Upper lobe of left lung (tissue), 6 donors: Measurements from ENCODE around the gene ADGRF1. TPM values are rescaled to one million over a fixed set of nuclear protein-coding genes. Genes with fewer than 3 reads are reported as not detected.
A peak's percentile ranks its signal among the peaks of the same experiment; 100 is the strongest.

Experiments
- ATAC-seq, 2 donors: fragments of 200-7000 bp; cut with Tn5 transposase; one replicate each; pipeline ENCODE4 v1.9.1; 2022; ENCODE audit warnings: mild to moderate bottlenecking in 2 of 2, moderate library complexity in 2 of 2; ENCODE audit not compliant: low FRiP score in 2 of 2
- DNase-seq, 2 donors: peaks; one replicate each; pipeline ENCODE4 v3.0.0-alpha.2; 2019 to 2020
- H3K27ac ChIP-seq, 4 donors: fragments of 200-600 bp; sonication (generic); one replicate each; pipeline ENCODE4 v1.5.1; 2016 to 2019
- H3K27me3 ChIP-seq, 4 donors: fragments of 200-600 bp; sonication (generic); one replicate each; pipeline ENCODE4 v1.5.1; 2017 to 2019
- H3K36me3 ChIP-seq, 4 donors: fragments of 200-600 bp; sonication (generic); one replicate each; pipeline ENCODE4 v1.5.1; 2016 to 2019
- H3K4me1 ChIP-seq, 4 donors: fragments of 200-600 bp; sonication (generic); one replicate each; pipeline ENCODE4 v1.5.1; 2018 to 2019
- H3K4me3 ChIP-seq, 4 donors: fragments of 200-600 bp; sonication (generic); one replicate each; pipeline ENCODE4 v1.5.1; 2017 to 2019; ENCODE audit warnings: mild to moderate bottlenecking in 2 of 4, moderate library complexity in 1 of 4
- H3K9me3 ChIP-seq, 4 donors: fragments of 200-600 bp; sonication (generic); one replicate each; pipeline ENCODE4 v1.5.1; 2018 to 2019
- EP300 ChIP-seq, 4 donors: sonication (generic); formaldehyde crosslinking; IDR thresholded peaks; one replicate each; pipeline ENCODE4 v1.5.1; 2017; ENCODE audit warnings: antibody characterized with exemption in 4 of 4, control low read depth in 2 of 4
- POLR2A ChIP-seq, 4 donors: fragments of 450-650 bp; IDR thresholded peaks; one replicate each; pipeline ENCODE4 v1.5.1; 2016 to 2017; ENCODE audit warnings: antibody characterized with exemption in 4 of 4, mild to moderate bottlenecking in 2 of 4
- POLR2AphosphoS5 ChIP-seq, 2 donors: sonication (generic); formaldehyde crosslinking; IDR thresholded peaks; one replicate each; pipeline ENCODE4 v1.5.1; 2017; ENCODE audit warnings: antibody characterized with exemption in 2 of 2
- WGBS, 2 donors: methylation state at CpG; one replicate each; pipeline ENCODE4 v1.1.5; 2017 to 2018; 5-methylcytosine and 5-hydroxymethylcytosine counted together
- total RNA-seq, 6 donors: library from RNA; depleted of rRNA in 4 of 6; stranded (reverse); fragments of >200 nt in 4 of 6; gene quantifications; one replicate each; pipeline versions ENCODE4 v1.1.0 to v1.2.1, GENCODE V29; 2016 to 2021
- TF ChIP-seq, protein P1 (sequence below), 6 experiments: fragments of 450-650 bp in 4 of 6; fragments of 200-600 bp in 2 of 6; sonication (generic) in 2 of 6; IDR thresholded peaks; one replicate each; pipeline ENCODE4 v1.5.1; 2016 to 2019; ENCODE audit warnings: antibody characterized with exemption in 6 of 6
- donor health status: DM: no; HTN: no; CAD: no; lungs with moderate emphysema.
- donor health status: DM: no; HTN: yes; CAD: no; lungs with severe emphysema.

Gene ADGRF1
- total RNA-seq, 6 donors from 2014 or later, result 2.3 to 10.3 (median 7.5) TPM

DNA sequence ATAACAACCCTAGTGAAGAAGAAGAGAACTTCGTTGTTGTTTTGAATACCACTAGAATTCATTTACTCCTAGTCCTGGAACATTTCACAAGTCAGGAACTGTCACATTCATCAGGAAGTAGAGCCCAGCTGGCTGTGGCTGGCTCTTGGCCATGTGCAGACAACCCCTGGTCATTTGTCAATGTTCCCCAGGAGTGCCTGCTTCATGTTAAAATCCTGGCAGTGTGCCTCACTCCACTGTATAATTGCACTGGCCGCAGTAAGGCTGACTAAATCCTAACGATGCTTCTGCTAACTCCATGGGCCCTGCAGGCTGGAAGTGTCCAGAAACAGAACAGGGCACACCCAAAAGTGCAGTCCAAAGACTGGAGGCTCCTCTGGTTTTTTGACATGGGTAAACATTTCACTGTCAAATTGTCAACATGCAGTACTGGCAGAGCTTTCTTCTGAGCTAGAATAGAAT is 41.5 kb upstream of the ADGRF1 start:
- ATAC-seq (peak; percentile 90 to 94), DNase-seq (peak in 1 of 2 donors; percentile 92)
- no peaks in the 10 kb centered on the region for H3K9me3 ChIP-seq
- peak in 1 of 4 donors; percentile 79 for TF ChIP-seq EP300 (IDR thresholded peaks at IDR 0.05)
- peak; percentile 85 to 86 for TF ChIP-seq POLR2AphosphoS5 (IDR thresholded peaks at IDR 0.05)
- TF ChIP-seq, protein P1, sequence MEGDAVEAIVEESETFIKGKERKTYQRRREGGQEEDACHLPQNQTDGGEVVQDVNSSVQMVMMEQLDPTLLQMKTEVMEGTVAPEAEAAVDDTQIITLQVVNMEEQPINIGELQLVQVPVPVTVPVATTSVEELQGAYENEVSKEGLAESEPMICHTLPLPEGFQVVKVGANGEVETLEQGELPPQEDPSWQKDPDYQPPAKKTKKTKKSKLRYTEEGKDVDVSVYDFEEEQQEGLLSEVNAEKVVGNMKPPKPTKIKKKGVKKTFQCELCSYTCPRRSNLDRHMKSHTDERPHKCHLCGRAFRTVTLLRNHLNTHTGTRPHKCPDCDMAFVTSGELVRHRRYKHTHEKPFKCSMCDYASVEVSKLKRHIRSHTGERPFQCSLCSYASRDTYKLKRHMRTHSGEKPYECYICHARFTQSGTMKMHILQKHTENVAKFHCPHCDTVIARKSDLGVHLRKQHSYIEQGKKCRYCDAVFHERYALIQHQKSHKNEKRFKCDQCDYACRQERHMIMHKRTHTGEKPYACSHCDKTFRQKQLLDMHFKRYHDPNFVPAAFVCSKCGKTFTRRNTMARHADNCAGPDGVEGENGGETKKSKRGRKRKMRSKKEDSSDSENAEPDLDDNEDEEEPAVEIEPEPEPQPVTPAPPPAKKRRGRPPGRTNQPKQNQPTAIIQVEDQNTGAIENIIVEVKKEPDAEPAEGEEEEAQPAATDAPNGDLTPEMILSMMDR (IDR thresholded peaks at IDR 0.05), result no peak
- peak in 1 of 4 donors; percentile 16 for TF ChIP-seq POLR2A (IDR thresholded peaks at IDR 0.05)
- H3K27me3 ChIP-seq, result no peaks in the 10 kb centered on the region
- peaks cover 9 to 18% (median 12%) of the 10 kb centered on the region in 4 donors for H3K4me1 ChIP-seq
- H3K36me3 ChIP-seq, result no peaks in the 10 kb centered on the region
- H3K4me3 ChIP-seq, result no peak overlapping the region
- H3K27ac ChIP-seq, result peak overlapping the region in 3 of 4 donors; percentile 35 to 52 (median 44)
- WGBS, 2 donors, result 0 to 4% methylated on average over 1 to 3 of the region's 3 CpGs

DNA sequence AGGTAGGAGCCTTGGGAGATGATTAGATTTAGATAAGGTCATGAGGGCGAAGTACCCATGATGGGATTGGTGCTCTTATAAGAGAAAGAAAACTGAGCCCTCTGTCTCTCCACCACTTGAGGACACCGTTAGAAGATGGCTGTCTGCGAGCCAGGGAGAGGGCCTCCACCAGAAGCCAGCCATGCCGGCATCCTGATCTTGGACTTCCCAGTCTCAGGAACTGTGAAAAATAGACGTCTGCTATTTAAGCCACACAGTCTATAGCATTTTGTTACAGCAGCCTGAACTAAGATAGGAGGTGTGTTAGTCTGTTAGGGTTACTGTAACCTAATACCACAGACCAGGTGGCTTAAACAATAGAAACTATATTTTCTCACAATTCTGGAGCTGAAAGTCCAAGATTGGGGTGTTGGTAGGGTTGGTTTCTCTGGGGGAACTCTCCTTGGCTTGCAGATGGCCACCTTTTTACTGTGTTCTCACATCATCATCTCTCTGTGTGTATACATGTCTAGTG is 38.0 kb upstream of the ADGRF1 start:
- Histone ChIP-seq H3K36me3 (no peaks in the 10 kb centered on the region), H3K4me3 (no peak overlapping the region), H3K27me3 (no peaks in the 10 kb centered on the region), H3K4me1 (peaks cover 23 to 35% (median 27%) of the 10 kb centered on the region in 4 donors), H3K27ac (no peak overlapping the region), H3K9me3 (no peaks in the 10 kb centered on the region)
- 89 to 95% methylated on average over 5 of the region's 5 CpGs for WGBS, 2 donors
- no peak for ATAC-seq
- TF ChIP-seq POLR2A (IDR thresholded peaks at IDR 0.05) (no peak), EP300 (IDR thresholded peaks at IDR 0.05) (no peak), POLR2AphosphoS5 (IDR thresholded peaks at IDR 0.05) (no peak)
- TF ChIP-seq, protein P1 (IDR thresholded peaks at IDR 0.05), result no peak
- DNase-seq, result no peak

DNA sequence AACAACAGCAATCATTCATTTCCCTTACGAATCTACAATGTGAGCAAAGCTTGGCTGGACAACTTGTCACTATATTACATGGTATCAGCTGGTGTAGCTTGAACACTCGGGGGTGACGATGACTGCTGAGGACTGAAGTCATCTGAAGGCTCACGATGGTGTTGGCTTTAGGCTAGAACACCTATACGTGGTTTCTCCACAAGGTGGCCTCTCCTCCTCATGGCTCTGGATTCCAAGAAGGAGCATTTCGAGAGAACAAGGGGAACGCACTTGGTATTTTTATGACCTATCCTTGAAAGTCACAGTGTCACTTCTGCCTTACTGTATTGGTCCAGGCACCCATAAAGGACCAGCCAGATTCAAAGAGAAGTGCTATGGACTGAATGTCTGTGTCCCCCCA is 37.5 kb upstream of the ADGRF1 start:
- Histone ChIP-seq H3K9me3 (no peaks in the 10 kb centered on the region), H3K36me3 (no peaks in the 10 kb centered on the region), H3K4me1 (peaks cover 23 to 35% (median 25%) of the 10 kb centered on the region in 4 donors), H3K27ac (no peak overlapping the region), H3K4me3 (no peak overlapping the region), H3K27me3 (no peaks in the 10 kb centered on the region)
- 92 to 96% methylated on average over 6 to 7 of the region's 7 CpGs for WGBS, 2 donors
- TF ChIP-seq POLR2A (IDR thresholded peaks at IDR 0.05), result no peak
- TF ChIP-seq, protein P1 (IDR thresholded peaks at IDR 0.05), result no peak
- no peak for TF ChIP-seq EP300 (IDR thresholded peaks at IDR 0.05)
- TF ChIP-seq POLR2AphosphoS5 (IDR thresholded peaks at IDR 0.05), result no peak
- DNase-seq (no peak), ATAC-seq (no peak)

DNA sequence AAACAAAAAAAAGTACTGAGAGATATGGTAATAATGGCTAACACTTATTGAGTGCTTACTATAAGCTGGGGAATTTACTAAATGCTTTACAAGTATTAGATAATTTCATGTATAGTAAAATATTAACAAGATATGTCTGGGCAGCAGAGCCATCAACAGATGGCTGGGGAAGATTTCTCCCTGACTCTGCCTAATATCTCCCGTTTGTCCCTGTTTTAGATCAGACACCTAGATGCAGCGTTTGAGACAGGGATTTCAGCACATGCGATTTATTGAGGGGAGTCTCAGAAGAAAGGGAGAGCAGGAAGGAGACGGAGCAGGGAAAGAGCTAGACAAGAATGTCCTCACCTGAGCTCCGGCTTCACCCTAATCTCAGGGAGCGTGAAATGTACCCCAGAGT is 36.9 kb upstream of the ADGRF1 start:
- Histone ChIP-seq H3K4me3 (no peak overlapping the region), H3K27ac (no peak overlapping the region), H3K36me3 (no peaks in the 10 kb centered on the region), H3K9me3 (no peaks in the 10 kb centered on the region), H3K4me1 (peaks cover 17 to 29% (median 20%) of the 10 kb centered on the region in 4 donors), H3K27me3 (no peaks in the 10 kb centered on the region)
- DNase-seq (no peak), ATAC-seq (no peak)
- TF ChIP-seq POLR2A (IDR thresholded peaks at IDR 0.05) (no peak), POLR2AphosphoS5 (IDR thresholded peaks at IDR 0.05) (no peak)
- TF ChIP-seq, protein P1 (IDR thresholded peaks at IDR 0.05), result no peak
- WGBS, 2 donors, result 82 to 85% methylated on average over 6 of the region's 6 CpGs
